Activated CD8-positive, alpha-beta memory T cell treated with anti-CD3 and anti-CD28 coated beads for 36 hours (primary cell): Measurements from ENCODE around the gene DCAKD. TPM values are rescaled to one million over a fixed set of nuclear protein-coding genes. Genes with fewer than 3 reads are reported as not detected.

Experiments used
- CTCF ChIA-PET: fragments of 350-600 bp; sonication (Branson Sonifier 250); formaldehyde crosslinking; loops from one replicate; lab custom pipeline; 2021; ENCODE audit warnings: antibody characterized with exemption; lab: Charles Lee
- POLR2A ChIA-PET: fragments of 350-600 bp; sonication (Branson Sonifier 250); formaldehyde crosslinking; loops from one replicate; lab custom pipeline; 2021; ENCODE audit warnings: antibody characterized with exemption; lab: Charles Lee
- total RNA-seq, 2 experiments: library from RNA; stranded (reverse); gene quantifications; one replicate each; pipeline ENCODE4 v1.2.3, GENCODE V29; 2021

DCAKD gene, protein sequence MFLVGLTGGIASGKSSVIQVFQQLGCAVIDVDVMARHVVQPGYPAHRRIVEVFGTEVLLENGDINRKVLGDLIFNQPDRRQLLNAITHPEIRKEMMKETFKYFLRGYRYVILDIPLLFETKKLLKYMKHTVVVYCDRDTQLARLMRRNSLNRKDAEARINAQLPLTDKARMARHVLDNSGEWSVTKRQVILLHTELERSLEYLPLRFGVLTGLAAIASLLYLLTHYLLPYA
- total RNA-seq: 10 to 100 TPM; 32.0 to 32.6 TPM

GRCh38 chr17:45051060-45051719 lies at the start of gene DCAKD:
TSS of gene DCAKD (minus strand) at chr17:45051632. CDS start at chr17:45034885, 16,747 bp downstream.
- ChIA-PET POLR2A (interaction anchor here (1.8 kb wide), 1 partner anchor 10 kb away, joined by 11 read pairs; the partner anchor contains the start of gene NMT1), CTCF (no interaction called here)

DNA sequence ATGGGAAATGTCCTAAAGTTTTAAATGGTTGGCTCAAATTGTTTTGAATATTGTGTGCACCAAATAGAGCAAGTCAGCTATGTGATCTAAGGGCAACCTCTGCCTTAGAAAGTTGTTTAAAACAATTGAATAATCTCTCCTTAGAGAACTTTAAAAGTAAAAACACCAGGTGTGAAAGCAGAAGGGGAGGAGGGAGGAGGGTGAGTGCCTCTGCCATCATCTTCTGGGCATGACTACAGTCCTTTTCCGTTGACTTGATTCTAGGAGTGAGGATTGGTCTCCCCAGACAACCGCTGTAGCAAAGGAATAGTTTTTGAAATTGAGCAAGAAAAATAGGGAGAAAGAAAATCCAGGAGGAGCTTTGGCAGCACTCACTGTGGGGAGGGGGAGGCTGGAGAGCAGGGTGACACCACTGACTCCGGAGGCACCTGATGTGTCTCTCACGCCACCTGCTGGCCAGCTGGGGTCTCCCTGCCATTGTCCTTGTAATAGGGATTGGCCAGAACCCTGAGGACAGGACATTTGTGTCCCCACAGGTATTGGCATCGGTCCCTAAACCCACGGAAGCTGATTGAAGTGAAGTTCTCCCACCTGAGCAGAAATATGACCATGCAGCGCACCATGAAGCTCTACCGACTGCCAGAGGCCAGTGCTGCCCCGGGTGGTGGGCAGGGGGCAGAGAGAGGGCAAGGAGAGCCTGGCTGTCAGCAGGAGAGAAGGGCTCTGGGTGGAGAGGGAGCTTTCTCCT lies 47.6 kb upstream of the DCAKD start:
- CTCF ChIA-PET: interaction anchor here (0.5 to 1.7 kb wide), 22 partner anchors 10 to 342 kb away, joined by 3 to 12 read pairs (median 4); partner anchors contain the start of genes ACBD4, EFTUD2 and PLCD3
- POLR2A ChIA-PET: no interaction called here

GRCh38 chr17:45098081-45098868 lies 46.8 kb upstream of the DCAKD start:
- CTCF ChIA-PET: interaction anchor here (0.7 to 1.6 kb wide), 14 partner anchors 10 to 341 kb away, joined by 3 to 12 read pairs (median 4); partner anchors contain the start of genes ACBD4 and EFTUD2
- POLR2A ChIA-PET: no interaction called here

DNA sequence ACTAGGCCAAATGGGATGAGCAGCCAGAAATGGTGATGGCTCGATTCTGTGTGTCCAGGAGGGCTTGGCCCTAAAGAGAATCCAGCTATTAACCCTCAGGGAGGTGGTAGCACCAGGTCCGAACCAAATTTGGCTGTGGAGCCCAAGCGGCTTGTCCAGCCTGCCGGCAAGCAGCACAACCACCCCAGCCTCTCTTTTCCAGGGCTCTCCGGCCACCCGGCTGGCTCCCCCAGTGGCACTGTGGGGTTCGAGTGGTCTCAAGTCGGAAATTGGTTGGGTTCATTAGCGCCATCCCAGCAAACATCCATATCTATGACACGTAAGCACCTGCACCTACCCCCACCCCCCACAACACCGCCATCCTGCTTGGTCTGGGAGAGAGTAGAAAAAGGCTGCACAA lies 45.5 kb upstream of the DCAKD start:
- POLR2A ChIA-PET: no interaction called here
- CTCF ChIA-PET: interaction anchor here (1.3 kb wide), 1 partner anchor 18 kb away, joined by 3 read pairs; no protein-coding TSS in a partner anchor

DNA sequence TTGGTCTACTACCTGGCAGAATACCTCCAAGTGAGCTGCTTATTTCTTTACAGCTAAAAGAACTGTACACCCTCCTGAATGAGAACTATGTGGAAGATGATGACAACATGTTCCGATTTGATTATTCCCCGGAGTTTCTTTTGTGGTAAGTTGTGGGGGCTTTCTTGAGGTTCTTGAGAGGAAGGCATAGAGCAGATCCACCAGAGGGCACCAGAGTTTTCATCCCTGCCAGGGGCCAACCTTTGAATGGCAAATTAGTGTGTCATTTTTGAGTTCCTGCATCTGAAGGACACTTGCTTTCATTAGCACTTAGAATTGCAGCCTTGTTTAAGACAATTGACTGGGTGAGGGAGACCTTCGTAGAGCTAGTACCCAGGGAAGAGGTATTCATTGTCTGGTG lies 44.7 kb upstream of the DCAKD start:
- POLR2A ChIA-PET: no interaction called here
- CTCF ChIA-PET: interaction anchor here (1.3 kb wide), 2 partner anchors 17 to 39 kb away, joined by 3 to 6 read pairs; partner anchors contain the start of gene ACBD4

GRCh38 chr17:45093444-45094110 lies 42.1 kb upstream of the DCAKD start:
- POLR2A ChIA-PET: no interaction called here
- CTCF ChIA-PET: interaction anchor here (0.7 to 1.0 kb wide), 2 partner anchors 42 to 103 kb away, joined by 3 to 5 read pairs; partner anchors contain the start of gene ACBD4

GRCh38 chr17:45092911-45093430 lies 41.5 kb upstream of the DCAKD start:
- ChIA-PET POLR2A (no interaction called here), CTCF (no interaction called here)

DNA sequence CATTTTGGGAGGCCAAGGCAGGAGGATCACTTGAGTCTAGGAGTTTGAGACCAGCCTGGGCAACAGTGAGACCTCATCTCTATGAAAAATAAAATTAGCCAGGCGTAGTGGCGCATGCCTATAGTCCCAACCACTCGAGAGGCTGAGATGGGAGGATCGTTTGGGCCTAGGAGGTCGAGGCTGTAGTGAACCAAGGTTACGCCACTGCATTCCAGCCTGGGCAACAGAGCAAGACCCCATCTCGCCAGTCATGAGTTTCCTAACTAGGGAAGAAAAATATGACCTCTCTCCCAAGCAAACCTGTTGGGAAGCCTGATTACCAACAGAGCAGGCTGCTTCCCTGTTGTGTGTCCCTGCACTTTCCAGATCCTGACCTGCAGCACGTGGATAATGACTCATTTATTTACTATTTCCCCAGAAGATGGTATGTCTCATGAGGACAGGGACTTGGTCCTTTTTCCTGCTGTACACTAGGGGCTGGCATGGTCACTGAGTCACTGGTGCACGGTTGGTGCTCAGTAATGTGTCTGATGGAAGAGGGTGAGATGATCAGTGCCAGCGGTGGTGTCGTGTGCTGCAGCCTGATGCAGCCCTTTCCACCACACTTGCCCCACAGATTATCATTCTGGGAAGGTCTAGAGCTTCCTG lies 40.5 kb upstream of the DCAKD start:
- CTCF ChIA-PET: no interaction called here
- POLR2A ChIA-PET: interaction anchor here (0.6 kb wide), 1 partner anchor 15 kb away, joined by 3 read pairs; no protein-coding TSS in a partner anchor

GRCh38 chr17:45090711-45091110 lies 39.3 kb upstream of the DCAKD start:
- ChIA-PET CTCF (no interaction called here), POLR2A (no interaction called here)

GRCh38 chr17:45088741-45089140 lies 37.3 kb upstream of the DCAKD start:
- ChIA-PET POLR2A (interaction anchor here (0.6 to 0.7 kb wide), 2 partner anchors 38 to 109 kb away, joined by 6 to 7 read pairs; no protein-coding TSS in a partner anchor), CTCF (interaction anchor here (2.2 to 2.5 kb wide), 2 partner anchors 11 to 46 kb away, joined by 6 to 7 read pairs; partner anchors contain the start of gene ACBD4)

- CTCF ChIA-PET: interaction anchor here (2.2 to 2.5 kb wide), 2 partner anchors 11 to 47 kb away, joined by 6 to 7 read pairs; partner anchors contain the start of gene ACBD4
- POLR2A ChIA-PET: no interaction called here
Measured at GRCh38 chr17:45087978-45088377, 36.5 kb upstream of the DCAKD start.

DNA sequence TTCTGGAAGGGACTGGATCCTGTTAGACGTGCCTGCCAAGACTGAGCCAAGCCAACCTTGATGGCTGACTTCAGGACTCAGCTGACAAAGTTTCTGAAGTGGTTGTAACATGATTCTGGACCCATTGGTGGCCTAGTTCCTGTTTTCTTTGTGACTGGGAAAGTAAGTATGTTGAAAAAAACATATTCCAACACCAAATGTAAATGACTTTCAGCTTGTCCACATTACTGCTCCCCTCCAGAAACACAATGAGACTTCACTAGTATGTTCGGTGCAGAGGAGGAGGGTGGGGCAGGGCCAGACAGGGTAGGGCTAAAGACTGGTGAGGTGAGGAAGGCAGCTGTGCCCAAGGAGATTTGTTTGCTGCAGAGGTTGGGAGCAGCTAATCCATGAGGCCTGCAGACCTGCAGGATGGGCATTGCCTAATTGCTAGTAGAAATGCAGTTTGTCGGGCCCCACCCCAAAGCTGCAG lies 36.1 kb upstream of the DCAKD start:
- CTCF ChIA-PET: interaction anchor here (2.2 to 2.5 kb wide), 2 partner anchors 12 to 47 kb away, joined by 6 to 7 read pairs; partner anchors contain the start of gene ACBD4
- POLR2A ChIA-PET: interaction anchor here (0.6 kb wide), 1 partner anchor 25 kb away, joined by 5 read pairs; no protein-coding TSS in a partner anchor

DNA sequence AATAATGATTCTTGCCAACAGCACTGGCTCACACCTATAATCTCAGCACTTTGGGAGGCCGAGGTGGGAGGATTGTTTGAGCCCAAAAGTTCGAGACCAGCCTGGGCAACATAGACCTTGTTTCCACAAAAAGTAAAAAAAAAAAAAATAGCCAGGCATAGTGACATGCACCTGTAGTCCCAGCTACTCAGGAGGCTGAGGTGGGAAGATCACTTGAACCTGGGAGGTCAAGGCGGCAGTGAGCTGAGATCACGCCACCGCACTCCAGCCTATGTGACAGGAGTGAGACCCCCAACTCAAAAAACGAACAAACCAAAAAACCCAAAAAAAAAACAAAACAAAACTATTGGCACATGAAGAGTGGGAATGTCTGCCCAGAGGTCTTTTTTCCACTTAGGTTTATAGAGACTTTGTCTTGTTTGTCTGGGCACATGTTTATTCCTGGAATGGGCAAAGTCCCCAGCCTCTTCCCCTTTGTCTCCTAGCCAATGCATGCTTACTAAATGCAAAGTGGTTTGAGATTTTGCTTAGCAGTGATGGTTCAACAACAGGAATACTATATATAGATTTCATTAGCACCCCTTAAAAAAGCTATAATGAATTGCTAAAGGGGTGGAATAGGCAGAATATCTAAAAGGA lies 35.6 kb upstream of the DCAKD start:
- CTCF ChIA-PET: interaction anchor here (1.3 to 2.5 kb wide), 3 partner anchors 12 to 48 kb away, joined by 6 to 7 read pairs (median 6); partner anchors contain the start of gene ACBD4
- POLR2A ChIA-PET: interaction anchor here (0.6 kb wide), 1 partner anchor 24 kb away, joined by 5 read pairs; no protein-coding TSS in a partner anchor

GRCh38 chr17:45086391-45086790 lies 35.0 kb upstream of the DCAKD start:
- CTCF ChIA-PET: interaction anchor here (1.3 kb wide), 1 partner anchor 19 kb away, joined by 6 read pairs; no protein-coding TSS in a partner anchor
- POLR2A ChIA-PET: no interaction called here

- CTCF ChIA-PET: interaction anchor here (0.5 kb wide), 1 partner anchor 20 kb away, joined by 4 read pairs; no protein-coding TSS in a partner anchor
- POLR2A ChIA-PET: no interaction called here
Measured at GRCh38 chr17:45081047-45081703, 29.7 kb upstream of the DCAKD start.

GRCh38 chr17:45077643-45078042 lies 26.2 kb upstream of the DCAKD start:
- ChIA-PET CTCF (no interaction called here), POLR2A (no interaction called here)
